Stimulated activated CD4-positive, alpha-beta T cell treated with anti-CD3 and anti-CD28 coated beads, Interleukin-2, amount 100 ng/mL, for 48 hours (primary cell): Measurements from ENCODE around the gene ZDHHC15.
"Not testable (repeated sequence)": the region's sequence is repeated elsewhere in the genome, so short reads cannot be mapped to it uniquely, and the experiment has no call there.

Experiments
- DNase-seq, 2 donors: peaks; one replicate each; pipeline ENCODE4 v3.0.0-alpha.2; 2020

ZDHHC15 gene

GRCh38 chrX:75522565-75523431 lies at the start of gene ZDHHC15:
ZDHHC15 (minus strand) TSS chrX:75523037; CDS start chrX:75523024, 13 bp downstream.
- peak; percentile 23 to 36 for DNase-seq

- DNase-seq: not testable (repeated sequence)
Measured at GRCh38 chrX:75560544-75560943, 37.7 kb upstream of the ZDHHC15 start.

GRCh38 chrX:75547783-75548182 lies 24.9 kb upstream of the ZDHHC15 start:
- no peak for DNase-seq

GRCh38 chrX:75546724-75547511 lies 24.1 kb upstream of the ZDHHC15 start:
- no peak for DNase-seq

- no peak for DNase-seq
Measured at GRCh38 chrX:75544786-75545185, 21.9 kb upstream of the ZDHHC15 start.

GRCh38 chrX:75483933-75484332 lies 38.9 kb downstream of the ZDHHC15 start:
- DNase-seq: no peak

- DNase-seq: not testable (repeated sequence)
Measured at GRCh38 chrX:75461780-75462179, 61.1 kb downstream of the ZDHHC15 start.

- no peak for DNase-seq
Measured at GRCh38 chrX:75421688-75422230, 101.1 kb downstream of the ZDHHC15 start.

GRCh38 chrX:75407153-75407552 lies 115.7 kb downstream of the ZDHHC15 start:
- DNase-seq: not testable (repeated sequence)

GRCh38 chrX:75390470-75390869 lies 132.4 kb downstream of the ZDHHC15 start:
- DNase-seq: no peak

GRCh38 chrX:75369721-75370120 lies 153.1 kb downstream of the ZDHHC15 start:
- DNase-seq: no peak

GRCh38 chrX:75366861-75367260 lies 156.0 kb downstream of the ZDHHC15 start:
- DNase-seq: no peak

- no peak for DNase-seq
Measured at GRCh38 chrX:75365243-75365975, 157.4 kb downstream of the ZDHHC15 start.

GRCh38 chrX:75361788-75362187 lies 161.0 kb downstream of the ZDHHC15 start:
- DNase-seq: no peak

- DNase-seq: not testable (repeated sequence)
Measured at GRCh38 chrX:75348601-75349000, 174.2 kb downstream of the ZDHHC15 start.

GRCh38 chrX:75337525-75337924 lies 185.3 kb downstream of the ZDHHC15 start:
- no peak for DNase-seq

GRCh38 chrX:75335127-75335458 lies 187.7 kb downstream of the ZDHHC15 start:
- no peak for DNase-seq

- not testable (repeated sequence) for DNase-seq
Measured at GRCh38 chrX:75334407-75335126, 188.3 kb downstream of the ZDHHC15 start.

- no peak for DNase-seq
Measured at GRCh38 chrX:75327607-75328006, 195.2 kb downstream of the ZDHHC15 start.
